GM21381 (cell line): Measurements from ENCODE around the gene MYLK2.

ENCODE experiments used
- ATAC-seq: cut with Tn5 transposase; IDR thresholded peaks from one replicate; pipeline ENCODE4 v1.9.1; 2021; ENCODE audit warnings: mild to moderate bottlenecking, moderate library complexity; ENCODE audit not compliant: unreplicated experiment

The MYLK2 gene

DNA sequence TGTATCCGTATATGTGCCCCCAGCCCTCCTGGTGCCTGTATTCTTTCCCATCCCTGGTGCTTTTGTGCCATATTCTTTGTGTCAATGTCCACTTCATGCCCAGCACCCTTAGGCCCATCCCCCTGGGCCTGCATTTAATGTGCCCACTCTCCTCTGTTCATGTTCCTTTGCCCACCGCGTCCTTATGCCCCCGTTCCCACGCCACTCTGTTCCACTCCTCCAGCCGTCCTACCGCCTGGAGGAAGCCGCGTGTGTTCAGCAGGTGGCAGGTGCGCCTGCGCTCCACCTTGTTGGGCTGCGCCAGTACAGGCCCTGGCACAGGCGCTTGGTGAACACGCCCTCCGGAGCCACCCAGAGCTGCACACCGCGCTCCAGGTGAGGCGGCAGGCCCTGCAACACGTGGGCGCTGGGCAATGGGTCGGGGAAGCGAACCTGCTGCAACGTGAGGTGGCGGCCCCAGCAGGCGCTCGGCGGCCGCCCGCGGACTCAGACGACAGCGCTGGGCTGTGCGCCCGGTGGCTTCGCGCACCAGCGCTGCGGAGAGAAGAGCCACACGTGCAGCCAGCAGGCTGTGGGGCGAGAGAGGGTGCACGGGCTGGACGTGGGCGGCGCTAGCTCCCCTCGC is 30.3 kb downstream of the MYLK2 start:
- no peak for ATAC-seq

DNA sequence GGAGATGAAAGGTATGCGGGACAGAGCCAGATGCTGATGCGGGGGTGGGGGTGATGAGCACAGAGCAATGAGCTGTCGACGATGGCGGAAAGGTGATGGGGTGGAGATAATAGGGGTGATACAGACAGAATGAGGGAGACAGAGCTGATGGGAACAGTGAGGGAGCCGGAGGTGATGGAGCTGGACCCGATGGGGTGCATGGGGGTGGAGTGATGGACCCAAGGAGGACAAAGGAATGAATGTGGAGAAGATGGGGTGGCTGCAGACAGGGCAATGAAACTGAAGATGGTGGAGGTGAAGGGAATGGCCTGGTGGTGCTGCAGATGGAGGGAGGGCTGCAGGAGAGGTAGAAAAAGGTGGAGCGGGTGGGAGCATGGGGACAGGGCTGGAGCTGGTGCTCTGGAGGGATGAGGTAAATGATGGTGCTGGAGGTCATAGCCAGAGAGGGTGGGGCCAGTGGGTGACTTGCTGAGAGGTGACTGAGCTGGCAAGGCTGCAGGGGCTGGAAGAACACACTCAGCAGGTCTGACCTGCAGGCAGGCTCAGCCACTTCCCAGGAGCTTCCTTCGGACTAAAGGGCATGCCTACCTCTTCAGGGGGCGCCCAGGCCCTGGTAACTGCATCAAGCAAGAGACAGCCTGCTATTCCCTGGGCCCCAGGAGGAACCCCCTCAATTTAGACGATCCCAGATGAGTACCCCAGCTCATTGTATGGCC is 32.2 kb downstream of the MYLK2 start:
- no peak for ATAC-seq

DNA sequence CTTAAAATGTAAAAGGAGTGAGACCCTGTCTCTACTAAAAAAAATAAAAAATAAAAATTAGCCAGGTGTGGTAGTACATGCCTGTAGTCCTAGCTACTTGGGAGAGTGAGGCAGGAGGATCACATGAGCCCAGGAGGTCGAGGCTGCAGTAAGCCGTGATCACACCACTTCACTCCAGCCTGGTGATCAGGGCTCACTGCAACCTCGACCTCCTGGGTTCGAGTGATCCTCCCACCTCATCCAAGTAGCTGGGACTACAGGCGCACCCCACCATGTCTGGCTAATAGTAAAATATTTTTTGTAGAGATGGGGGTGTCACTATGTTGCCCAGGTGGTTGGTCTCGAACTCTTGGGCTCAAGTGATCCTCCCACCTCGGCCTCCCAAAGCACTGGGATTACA is 34.3 kb downstream of the MYLK2 start:
- no peak for ATAC-seq

DNA sequence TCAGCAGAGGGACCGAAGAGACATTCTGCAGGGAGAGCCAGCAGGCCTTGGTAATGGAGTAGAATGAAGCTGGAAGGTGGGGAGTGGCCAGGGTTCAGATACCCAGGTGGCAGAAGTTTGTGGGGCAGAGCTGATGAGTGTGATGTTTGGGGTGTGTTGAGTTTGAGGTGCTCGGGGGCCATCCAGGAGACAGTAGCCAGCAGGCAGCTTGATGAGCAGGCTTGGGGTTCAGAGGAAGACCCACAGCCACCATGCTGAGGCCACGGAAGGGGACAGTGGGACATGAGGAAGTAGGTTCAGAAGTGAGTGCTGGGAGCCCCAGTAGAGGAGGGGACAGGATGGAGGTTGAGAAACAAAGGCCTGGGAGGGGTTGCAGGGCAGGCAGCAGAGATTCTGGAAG is 37.4 kb downstream of the MYLK2 start:
- ATAC-seq, result no peak

DNA sequence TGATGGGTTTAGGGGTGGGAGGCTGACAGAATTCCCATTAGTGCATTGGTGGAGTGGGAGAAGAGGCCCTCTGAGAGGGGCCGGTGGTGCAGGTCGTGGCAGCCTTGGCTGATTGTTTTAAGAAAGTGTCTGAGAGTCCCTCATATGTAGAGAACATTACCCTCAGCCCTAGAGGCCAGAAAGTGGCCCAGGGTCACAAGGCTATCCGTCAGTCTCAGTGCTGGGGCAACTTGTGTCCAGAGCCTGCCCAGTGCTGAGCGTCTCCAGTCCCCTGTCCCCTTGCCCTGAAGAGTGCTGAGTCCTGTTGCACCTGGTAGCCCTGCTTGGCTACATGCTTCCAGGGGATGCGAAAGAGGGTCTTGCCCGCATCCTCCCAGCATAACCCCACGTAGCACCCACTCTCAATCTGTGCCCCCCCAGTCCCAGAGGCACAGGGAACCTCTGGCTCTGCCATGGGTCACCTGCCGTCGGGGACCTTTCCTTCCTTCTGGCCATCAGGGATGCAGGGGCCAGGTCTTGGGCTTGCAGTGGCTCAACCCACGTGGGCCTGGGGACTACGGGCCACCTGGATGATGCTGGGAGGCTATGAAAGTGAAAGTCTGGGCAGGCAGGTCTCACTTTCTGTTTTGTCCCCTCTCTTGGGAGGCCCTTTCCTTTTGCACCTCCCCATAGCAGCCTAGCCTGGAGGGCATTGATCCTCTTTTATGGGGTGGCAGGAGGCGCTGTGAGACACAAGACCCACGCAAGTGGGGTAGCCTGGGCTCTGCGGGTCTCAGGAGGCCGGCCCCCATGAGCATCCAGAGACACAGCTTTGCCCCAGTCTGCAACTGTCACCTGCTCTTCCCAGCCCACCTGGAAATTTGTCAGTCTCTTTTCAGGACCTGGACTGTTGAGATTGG is 39.0 kb downstream of the MYLK2 start:
- peak; percentile 69 for ATAC-seq

DNA sequence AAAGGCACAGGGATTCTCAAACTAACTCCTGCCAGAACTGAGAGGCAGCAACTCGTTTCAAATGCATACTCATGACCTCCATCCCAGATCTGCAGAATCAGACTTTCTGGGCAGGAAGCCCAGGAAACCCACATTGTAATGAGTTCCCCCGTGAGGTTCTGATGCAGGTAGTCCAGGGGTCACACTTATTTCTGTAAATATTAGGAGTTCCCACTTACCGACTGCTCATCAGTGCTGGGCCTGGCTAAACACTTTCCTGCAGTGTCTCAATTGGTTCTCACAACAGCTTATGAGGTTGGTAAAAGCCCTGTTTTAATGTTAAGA is 39.6 kb downstream of the MYLK2 start:
- no peak for ATAC-seq

DNA sequence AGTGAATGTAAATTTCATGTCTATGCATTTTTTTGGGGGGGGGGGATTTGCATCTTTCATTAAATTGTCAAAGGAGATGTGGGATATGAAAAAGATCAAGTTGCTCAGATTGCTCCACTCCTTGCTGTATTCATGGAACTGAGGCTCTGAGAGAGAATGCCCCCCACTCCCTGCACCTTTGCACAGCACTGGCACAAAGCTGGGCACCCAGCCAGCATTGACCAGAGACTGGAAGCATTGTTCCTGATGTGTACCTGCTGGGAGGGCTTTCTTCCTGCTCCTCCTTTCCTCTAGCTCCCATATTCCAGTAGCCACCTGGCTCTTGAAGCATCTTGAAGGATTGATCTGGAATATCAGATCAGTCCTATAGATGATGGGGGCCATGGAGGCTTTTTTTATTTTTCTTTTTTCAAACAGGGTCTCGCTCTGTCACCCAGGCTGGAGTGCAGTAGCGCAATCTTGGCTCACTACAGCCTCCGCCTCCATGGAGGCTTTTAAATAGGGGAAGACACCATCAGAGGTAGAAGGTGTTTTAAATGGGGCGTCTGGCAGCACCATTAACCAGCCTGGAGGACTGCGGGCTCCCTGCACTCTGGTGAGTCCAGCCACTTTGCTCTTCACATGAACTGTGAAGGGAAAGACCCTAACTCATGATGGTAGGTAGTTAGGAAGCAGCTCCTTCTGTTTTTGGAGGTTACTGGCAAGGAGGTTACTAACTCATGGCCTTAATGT is 40.3 kb downstream of the MYLK2 start:
- ATAC-seq, result no peak

DNA sequence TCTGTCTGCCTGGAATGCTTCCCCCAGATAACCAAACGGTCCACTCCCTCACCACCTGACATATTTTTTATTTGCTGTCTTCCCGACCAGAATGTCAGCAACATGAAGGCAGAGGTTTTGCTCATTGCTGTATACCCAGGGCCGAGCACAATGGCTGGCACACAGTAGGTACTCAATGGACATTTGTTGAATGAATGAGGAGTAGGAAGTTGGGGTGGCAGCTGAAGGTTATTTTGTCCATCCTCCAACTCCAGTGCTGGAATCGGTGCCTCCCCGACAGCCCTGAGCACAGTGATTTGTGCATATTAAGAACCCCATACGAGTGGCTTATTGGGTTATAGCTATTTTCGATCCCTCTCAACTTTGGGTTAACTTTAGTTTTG is 40.8 kb downstream of the MYLK2 start:
- no peak for ATAC-seq

DNA sequence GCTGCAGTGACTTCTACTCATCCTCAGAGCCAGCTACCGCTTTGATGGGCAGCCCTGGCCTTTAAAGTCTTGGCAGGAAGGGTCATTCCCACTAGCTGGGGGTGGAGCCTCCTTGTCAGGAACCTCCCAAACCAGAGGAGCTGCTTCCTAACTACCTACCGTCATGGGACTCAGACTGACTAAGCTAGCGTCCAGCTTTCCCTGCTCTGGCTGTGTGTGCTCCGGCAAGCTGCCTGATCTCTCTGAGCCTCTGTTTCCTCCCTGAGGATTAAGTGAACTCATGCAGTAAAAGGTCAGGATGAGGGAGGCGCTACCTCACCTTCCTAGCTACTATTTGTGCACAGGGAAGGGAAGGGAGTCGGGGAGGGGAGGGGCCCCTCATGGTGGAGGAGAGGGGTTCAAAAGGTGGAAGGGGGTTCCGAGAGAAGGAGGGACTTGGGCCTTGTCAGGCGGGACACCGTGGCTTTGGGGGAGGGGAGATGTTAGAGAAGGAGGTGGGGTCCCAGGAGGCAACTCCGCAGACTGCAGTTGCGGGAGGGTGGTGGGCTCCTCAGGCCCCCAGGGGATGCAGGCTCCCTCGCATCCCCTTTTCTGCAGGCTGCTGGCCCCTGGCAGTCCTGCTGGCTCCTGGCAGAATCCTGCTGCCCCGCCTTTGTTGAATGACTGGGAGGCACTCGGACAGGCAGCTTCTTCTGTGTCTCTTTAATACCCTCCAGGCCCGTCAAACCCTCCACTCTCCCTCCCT is 41.4 kb downstream of the MYLK2 start:
- ATAC-seq, result no peak

DNA sequence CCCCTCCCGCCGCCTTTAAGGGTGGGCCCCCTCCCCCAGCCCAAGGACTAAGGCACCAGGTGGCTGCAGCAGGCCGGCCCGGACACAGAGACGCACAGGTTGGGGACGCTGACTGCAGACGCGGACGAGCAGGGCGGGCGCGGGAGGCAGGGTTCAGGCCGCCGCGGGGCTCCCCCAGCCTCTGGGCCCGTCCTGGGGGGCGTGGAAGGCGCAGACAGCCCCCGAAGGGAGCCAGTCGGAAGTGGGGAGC is 41.9 kb downstream of the MYLK2 start:
- no peak for ATAC-seq

DNA sequence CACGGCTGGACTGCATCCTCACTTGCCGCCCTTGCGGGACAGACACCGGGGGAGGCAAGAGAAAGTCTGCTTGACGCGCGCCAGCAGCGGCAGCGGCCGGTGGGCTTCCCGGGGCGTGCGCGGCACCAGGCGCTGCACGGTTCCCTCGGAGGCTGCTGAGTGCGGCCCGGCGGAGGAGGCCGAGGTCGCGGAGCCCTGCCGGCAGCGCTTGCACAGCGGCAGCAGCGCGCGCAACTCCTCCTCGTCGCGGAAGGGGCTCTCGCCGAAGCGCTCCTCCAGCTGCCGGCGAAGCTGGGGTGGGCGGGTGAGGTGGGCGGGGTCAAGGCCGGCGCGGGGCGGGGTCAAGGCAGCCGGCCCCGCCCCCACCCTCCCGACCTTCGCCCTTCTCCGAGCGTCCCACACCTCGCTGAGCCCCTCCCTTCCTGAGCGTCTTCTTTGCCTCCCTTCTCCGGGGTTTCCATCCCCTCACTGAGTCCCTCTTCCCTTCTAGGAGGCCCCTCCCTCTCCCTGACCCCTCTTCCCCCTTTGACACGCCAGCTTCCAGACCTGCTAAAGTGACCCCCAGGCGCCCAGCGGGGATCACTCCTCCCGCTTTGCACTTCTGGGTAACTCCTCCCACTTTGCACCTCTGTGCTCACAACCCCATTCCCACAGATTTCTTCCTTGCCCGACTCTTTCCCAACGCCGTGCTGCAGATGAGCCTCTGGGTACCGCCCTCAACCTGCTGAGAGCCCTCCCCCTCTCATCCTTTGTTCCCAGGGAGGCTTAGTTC is 42.4 kb downstream of the MYLK2 start:
- no peak for ATAC-seq

DNA sequence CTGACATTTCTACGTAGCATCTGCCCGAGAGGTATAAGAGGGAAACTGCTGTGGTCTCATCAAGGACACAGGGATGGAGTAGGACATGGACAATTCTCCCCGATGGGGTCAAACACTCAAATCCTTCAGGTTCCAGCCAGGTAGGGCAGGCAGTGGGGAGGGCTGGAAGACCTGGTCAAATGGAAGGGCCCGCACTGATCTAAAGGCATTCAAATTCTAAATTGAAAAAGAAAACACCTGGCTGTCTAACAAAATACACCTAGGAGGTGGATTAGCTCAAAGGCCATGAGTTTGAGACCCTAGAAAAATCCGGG is 43.0 kb downstream of the MYLK2 start:
- no peak for ATAC-seq

DNA sequence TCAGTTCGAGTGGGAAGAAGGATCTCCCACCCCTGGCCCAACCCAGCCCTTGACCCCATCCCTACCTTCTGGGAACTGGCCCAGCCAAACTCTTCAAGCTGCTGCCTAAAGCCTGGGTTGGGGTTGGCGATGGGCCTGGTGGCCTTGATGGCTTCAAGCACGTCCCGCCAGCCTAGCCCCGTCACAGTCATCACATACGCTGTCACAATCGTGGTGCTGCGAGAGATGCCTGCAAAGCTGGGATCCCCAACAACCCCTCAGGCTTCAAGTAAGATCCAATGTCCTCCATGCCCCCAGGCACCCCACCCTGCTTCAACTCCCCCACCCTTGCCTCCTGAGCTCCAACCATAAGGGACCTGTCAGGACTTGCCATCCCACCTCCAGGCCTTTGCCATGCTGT is 43.4 kb downstream of the MYLK2 start:
- no peak for ATAC-seq

DNA sequence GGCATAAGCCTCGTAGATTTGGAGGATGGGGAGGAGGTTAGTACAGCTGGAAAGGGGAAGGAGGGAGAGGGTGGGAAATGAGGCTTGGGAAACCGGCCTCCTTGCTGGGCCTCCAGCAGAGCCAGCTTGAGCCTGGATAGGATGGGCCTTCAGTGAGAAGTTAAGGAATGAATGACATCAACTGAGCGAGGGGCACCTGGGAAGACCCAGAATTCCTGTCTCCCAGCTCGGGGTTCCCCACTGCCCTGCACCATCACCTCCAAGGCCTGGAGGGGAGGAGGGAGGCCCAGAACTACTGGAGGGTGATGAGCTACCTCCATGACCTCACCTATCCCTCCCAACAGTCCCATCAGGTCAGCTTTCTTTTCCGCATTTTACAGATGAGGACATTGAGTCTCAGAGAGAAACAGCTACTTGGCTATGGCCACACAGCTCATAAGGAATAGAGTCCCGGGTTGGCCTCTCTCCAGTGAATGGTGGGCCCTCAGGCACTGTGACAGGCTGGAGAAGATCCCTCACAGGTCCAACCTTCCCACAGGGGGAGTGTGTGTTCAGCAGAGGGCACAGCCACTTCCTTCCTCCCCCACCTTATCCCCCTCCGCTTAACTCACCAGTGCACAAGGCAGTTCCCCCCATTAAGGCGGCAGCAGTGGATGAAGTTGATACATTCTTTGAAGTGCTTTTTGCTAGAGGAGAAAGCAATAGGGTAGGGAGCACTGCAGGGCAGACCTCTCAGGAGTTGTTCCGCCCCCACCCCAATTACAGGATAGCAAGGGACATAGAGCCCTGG is 44.3 kb downstream of the MYLK2 start:
- no peak for ATAC-seq

DNA sequence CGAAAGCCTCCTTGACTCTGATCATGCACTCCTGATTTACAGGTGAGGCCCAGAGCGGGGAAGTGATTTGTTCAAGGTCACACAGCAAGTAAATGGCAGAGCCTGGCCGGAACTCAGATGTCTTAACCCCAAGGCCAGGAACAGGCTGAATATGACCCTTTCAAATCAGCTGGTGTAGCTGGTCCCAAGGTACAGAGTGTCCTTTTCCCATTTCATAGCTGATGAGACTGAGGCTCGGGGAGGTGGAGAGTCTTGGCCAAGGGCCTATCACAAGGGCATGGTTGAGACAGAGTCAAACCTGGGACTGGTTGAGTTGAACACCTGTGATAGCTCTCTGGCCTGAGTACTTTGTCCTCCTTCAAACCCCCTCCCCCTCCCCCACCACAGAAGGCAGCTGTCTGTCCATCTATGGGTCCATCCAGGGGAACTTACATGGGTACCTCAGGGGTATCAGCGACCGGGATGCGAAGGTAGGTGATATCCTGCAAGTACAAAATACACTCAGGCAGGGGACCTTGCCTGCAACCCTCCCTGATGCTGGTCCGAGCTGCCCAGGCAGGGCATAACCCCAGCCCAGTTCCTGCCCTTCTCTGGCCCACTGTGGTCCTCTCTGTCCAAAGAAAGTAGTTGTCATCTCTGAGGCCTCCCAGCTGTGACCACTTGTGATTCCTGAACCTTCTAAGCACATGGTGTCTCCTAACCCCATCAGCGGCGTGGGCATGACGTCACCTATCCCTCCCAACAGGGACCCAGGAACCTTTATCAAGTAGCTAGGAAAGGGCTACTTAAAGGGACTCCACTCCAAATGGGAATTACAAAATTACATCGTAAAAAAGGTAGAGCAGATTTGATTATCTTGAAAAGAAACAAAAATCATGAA is 45.6 kb downstream of the MYLK2 start:
- no peak for ATAC-seq

DNA sequence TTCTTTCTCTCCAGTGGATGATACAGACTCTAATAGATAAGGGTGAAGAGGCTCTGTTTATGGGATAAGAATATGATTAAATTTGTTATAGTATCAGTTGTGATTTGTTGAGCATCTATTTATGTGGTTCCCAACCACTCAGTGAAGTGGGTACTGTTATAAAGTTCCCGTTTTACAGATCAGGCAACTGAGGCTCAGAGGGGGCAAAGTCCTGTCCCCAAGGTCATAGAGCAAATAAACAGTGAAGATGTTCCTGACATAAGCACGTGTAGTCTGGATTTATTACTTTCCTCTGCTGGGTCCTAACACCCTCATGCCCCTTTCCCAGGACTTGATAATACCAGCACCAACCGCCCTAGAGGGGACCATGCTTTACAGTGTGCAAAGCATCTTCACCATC is 47.1 kb downstream of the MYLK2 start:
- ATAC-seq, result no peak

DNA sequence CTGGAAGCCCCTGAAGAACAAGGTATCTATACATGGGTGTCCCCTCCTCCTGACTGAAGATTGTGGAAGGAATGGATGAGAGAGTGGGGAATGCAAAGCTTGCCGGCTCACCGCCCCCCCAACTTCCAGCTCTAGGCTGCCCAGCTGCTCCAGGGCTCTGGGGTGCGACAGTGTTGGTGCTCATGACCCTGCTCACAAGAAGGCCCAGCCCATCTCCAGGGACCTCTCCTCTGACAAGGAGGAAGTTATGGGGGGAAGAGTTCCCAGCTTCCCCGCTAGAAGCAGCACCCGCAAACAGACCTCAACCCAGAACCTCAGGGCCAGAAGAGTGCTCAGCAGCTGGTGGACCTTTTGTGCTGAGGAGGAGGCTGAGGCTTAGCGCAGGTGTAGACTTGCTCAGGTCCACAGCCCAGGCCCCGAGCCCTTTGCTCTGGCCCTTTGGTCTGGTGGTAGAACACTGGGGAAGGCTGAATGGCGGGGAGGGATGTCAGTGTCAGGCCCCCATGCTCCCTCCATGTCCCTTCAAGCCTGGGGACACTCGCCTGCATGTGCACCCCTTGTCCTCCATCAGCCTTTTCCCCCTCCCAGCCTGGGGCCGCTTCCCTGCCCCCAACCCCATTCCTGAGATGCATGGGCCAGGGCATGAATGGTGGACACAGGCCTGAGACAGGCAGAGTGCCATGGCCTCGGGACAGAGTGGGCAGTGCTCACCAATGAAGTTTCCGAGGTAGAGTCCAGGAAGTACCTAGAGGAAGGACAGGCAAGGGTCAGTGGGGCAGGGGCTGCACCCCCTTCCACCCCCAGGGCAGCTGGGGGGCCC is 49.9 kb downstream of the MYLK2 start:
- ATAC-seq, result no peak

DNA sequence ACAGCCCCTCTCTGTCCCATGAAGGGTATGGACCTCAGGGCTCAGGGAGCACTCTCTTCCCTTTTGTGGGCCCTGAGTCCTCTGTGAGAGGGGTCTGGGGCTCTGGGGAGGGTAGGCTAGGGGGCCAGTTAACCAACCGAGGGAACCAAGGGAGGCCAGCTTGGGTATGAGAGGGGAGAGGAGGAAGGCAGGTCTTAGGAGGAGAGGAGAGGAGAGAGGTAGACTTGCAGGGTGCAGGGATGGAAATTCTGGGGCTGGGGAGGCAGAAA is 50.5 kb downstream of the MYLK2 start:
- ATAC-seq, result no peak
